Measurements from ENCODE around the gene R3HCC1L.
A peak's percentile ranks its signal among the peaks of the same experiment; 100 is the strongest.

R3HCC1L gene

DNA sequence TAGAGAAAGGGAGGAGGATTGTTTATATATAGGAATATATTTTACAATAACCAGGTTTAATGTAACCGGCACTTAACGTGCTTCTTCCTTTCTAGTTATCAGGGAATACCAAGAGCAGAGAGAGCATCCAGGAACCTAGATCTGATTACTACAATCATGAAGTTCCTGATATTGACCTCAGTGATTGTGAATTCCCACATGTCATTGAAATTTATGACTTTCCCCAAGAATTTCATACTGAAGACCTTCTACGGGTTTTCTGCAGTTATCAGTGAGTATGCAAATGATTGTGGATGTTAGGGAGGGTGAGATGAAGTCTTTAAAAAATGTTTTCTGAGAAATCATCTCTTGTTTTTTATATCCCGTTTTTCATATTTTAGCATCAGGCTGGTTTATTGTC, 97.0 kb downstream of the R3HCC1L start:
- H3K27ac ChIP-seq: no peak overlapping the region
- POLR2A ChIA-PET (ENCODE audit: low non-redundant PET): no interaction called here
- CTCF ChIA-PET: no interaction called here
- DNase-seq (ENCODE audit: low spot score): no peak
- TF ChIP-seq, protein P1, sequence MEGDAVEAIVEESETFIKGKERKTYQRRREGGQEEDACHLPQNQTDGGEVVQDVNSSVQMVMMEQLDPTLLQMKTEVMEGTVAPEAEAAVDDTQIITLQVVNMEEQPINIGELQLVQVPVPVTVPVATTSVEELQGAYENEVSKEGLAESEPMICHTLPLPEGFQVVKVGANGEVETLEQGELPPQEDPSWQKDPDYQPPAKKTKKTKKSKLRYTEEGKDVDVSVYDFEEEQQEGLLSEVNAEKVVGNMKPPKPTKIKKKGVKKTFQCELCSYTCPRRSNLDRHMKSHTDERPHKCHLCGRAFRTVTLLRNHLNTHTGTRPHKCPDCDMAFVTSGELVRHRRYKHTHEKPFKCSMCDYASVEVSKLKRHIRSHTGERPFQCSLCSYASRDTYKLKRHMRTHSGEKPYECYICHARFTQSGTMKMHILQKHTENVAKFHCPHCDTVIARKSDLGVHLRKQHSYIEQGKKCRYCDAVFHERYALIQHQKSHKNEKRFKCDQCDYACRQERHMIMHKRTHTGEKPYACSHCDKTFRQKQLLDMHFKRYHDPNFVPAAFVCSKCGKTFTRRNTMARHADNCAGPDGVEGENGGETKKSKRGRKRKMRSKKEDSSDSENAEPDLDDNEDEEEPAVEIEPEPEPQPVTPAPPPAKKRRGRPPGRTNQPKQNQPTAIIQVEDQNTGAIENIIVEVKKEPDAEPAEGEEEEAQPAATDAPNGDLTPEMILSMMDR (conservative IDR thresholded peaks at IDR 0.05; ENCODE audit: low read depth): no peak

DNA sequence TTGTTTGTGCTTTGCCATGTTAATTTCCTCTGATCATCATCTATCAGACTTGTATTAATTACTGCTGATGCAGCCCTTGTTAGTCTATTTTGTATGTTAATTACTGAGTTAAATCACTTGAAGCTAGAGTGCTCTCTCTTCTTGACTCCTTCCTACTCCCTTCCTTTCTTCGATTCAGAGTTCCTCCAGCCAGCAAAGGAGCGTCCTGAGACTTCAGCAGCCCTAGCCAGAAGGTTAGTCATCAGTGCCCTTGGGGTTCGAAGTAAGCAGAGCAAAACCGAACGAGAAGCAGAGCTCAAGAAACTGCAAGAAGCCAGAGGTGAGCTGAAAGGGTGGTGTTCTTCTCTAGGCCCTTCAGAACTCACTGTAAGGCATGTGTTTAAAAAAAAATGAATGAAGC, 101.4 kb downstream of the R3HCC1L start:
- ChIA-PET POLR2A (ENCODE audit: low non-redundant PET) (no interaction called here), CTCF (interaction anchor here (1.7 kb wide), 1 partner anchor 66 kb away, joined by 6 read pairs; no protein-coding TSS in a partner anchor)
- H3K27ac ChIP-seq: no peak overlapping the region
- TF ChIP-seq, protein P1 (conservative IDR thresholded peaks at IDR 0.05; ENCODE audit: low read depth): no peak
- no peak for DNase-seq (ENCODE audit: low spot score)

DNA sequence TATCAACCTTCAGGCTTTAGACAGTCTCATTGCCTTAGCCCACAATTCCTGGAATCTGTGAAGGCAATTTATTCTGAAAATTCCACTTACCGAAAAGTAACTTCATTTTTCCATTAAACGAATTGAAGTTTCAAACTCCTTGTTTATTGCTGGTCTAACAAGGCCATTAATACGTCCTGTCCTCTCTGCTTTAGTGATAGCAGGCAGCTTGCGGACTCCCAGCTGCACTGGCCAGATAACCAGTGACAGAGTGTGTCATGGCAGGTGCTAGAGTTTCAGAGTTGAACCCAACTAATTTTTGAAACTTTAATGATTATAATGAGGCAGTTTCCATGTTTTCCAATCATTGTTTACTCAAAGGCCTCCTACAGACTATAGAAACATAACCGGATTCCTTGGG, 102.4 kb downstream of the R3HCC1L start:
- POLR2A ChIA-PET (ENCODE audit: low non-redundant PET): no interaction called here
- CTCF ChIA-PET: interaction anchor here (1.7 kb wide), 1 partner anchor 67 kb away, joined by 6 read pairs; no protein-coding TSS in a partner anchor
- no peak overlapping the region for H3K27ac ChIP-seq
- TF ChIP-seq, protein P1 (conservative IDR thresholded peaks at IDR 0.05; ENCODE audit: low read depth): no peak
- no peak for DNase-seq (ENCODE audit: low spot score)

DNA sequence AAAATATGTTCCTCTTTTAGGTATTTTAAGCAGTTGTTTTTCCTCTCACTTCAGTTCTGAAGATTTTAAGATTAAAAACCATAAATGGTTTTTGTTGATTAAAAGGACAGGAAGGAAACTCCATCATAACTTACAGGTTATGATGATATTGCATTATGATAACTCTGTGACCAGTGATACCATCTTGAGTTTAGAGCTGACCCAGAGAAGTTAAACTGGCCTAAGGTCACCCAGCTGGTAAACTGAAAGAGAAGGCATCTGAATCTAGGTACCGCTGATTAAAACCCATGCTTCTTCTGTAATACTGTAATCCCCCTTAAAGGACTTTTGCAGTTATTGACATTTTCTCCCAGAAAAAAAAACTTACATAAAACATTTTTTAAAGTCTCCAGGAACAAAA, 103.9 kb downstream of the R3HCC1L start:
- TF ChIP-seq, protein P1 (conservative IDR thresholded peaks at IDR 0.05; ENCODE audit: low read depth): no peak
- POLR2A ChIA-PET (ENCODE audit: low non-redundant PET): no interaction called here
- no peak overlapping the region for H3K27ac ChIP-seq
- CTCF ChIA-PET: interaction anchor here (0.6 kb wide), 2 partner anchors 38 to 101 kb away, joined by 3 to 6 read pairs; no protein-coding TSS in a partner anchor
- DNase-seq (ENCODE audit: low spot score): no peak

DNA sequence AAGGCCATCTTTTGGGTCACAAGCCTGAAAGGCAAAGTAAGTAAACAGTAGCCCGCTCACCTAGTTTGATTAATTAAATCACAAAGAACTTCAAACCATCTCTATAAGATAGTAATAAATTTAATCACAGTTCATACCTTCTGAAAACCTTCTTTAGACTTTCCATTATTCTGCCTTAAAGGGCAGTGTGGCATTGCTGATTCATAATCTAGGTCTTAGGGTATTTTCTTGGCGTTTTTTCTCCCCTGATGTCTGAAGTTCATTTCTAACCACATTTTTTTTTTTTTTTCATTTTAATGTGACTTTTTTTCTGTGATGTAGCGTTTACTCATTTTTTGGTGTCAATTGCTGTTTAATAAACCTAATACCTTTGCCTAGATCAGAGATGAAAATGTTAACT, 106.1 kb downstream of the R3HCC1L start:
- H3K27ac ChIP-seq: no peak overlapping the region
- TF ChIP-seq, protein P1 (conservative IDR thresholded peaks at IDR 0.05; ENCODE audit: low read depth): no peak
- CTCF ChIA-PET: no interaction called here
- no peak for DNase-seq (ENCODE audit: low spot score)
- POLR2A ChIA-PET (ENCODE audit: low non-redundant PET): no interaction called here

DNA sequence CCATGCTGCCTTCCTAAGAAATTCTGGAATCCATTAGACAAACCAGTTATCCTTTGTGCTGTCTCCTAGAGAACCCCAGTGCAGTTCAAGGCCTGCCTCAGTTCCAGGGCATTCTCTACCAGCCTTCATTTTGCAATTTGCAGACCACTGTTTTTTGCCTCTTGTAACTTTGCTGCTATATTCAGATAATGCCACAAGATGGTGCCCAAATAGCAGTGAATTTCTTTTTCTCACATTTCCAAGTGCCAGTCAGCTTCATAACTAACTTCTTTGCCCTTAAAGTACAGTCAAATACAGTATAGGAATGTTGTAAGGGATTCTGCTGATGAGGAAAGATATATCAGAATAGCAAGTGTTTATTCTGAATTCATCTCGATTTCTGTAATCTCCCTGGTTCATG, 108.4 kb downstream of the R3HCC1L start:
- ChIA-PET CTCF (interaction anchor here (0.6 to 1.4 kb wide), 6 partner anchors 34 to 498 kb away, joined by 3 to 10 read pairs (median 6); no protein-coding TSS in a partner anchor), POLR2A (ENCODE audit: low non-redundant PET) (no interaction called here)
- TF ChIP-seq, protein P1 (conservative IDR thresholded peaks at IDR 0.05; ENCODE audit: low read depth): peak; percentile 44
- H3K27ac ChIP-seq: no peak overlapping the region
- no peak for DNase-seq (ENCODE audit: low spot score)
